Measurements from ENCODE around the gene RERE.

The RERE gene

GRCh38 chr1:8497210-8497819 is 320.1 kb downstream of the RERE start:
- DNase-seq = no peak

- DNase-seq = peak; percentile 6
Measured at GRCh38 chr1:8496473-8496872, 321.0 kb downstream of the RERE start.

- peak; percentile 5 for DNase-seq
Measured at GRCh38 chr1:8495928-8496401, 321.5 kb downstream of the RERE start.

GRCh38 chr1:8494681-8495080 is 322.8 kb downstream of the RERE start:
- no peak for DNase-seq

- no peak for DNase-seq
Measured at GRCh38 chr1:8493916-8494540, 323.4 kb downstream of the RERE start.

- no peak for DNase-seq
Measured at GRCh38 chr1:8487249-8487648, 330.2 kb downstream of the RERE start.

- no peak for DNase-seq
Measured at GRCh38 chr1:8486047-8486446, 331.4 kb downstream of the RERE start.

GRCh38 chr1:8483586-8483985 is 333.9 kb downstream of the RERE start:
- no peak for DNase-seq

- DNase-seq = no peak
Measured at GRCh38 chr1:8482979-8483381, 334.5 kb downstream of the RERE start.

GRCh38 chr1:8481650-8482380 is 335.6 kb downstream of the RERE start:
- no peak for DNase-seq

GRCh38 chr1:8478566-8478965 is 338.9 kb downstream of the RERE start:
- no peak for DNase-seq

GRCh38 chr1:8477983-8478362 is 339.5 kb downstream of the RERE start:
- no peak for DNase-seq

- DNase-seq = no peak
Measured at GRCh38 chr1:8477166-8477982, 340.1 kb downstream of the RERE start.

GRCh38 chr1:8476006-8476405 is 341.4 kb downstream of the RERE start:
- no peak for DNase-seq

- no peak for DNase-seq
Measured at GRCh38 chr1:8474369-8474768, 343.1 kb downstream of the RERE start.

- DNase-seq = no peak
Measured at GRCh38 chr1:8473891-8474300, 343.5 kb downstream of the RERE start.

GRCh38 chr1:8473121-8473875 is 344.1 kb downstream of the RERE start:
- DNase-seq = no peak

GRCh38 chr1:8472668-8473067 is 344.8 kb downstream of the RERE start:
- no peak for DNase-seq

- no peak for DNase-seq
Measured at GRCh38 chr1:8471451-8471850, 346.0 kb downstream of the RERE start.

GRCh38 chr1:8468751-8469150 is 348.7 kb downstream of the RERE start:
- DNase-seq = no peak

GRCh38 chr1:8467308-8467707 is 350.1 kb downstream of the RERE start:
- no peak for DNase-seq

GRCh38 chr1:8465692-8466091 is 351.7 kb downstream of the RERE start:
- no peak for DNase-seq

- DNase-seq = no peak
Measured at GRCh38 chr1:8465013-8465412, 352.4 kb downstream of the RERE start.

All from activated gamma-delta T cell treated with Interleukin-2 at 50 U/mL for 16 hours (primary cell).